Astrocyte of the cerebellum (primary cell): ENCODE measurements around the gene FUOM.

Experiments
- DNase-seq: peaks from one replicate; pipeline ENCODE4 v3.0.0-alpha.2; 2011; ENCODE audit warnings: low read depth
- H3K4me3 ChIP-seq: 2 replicates; pipeline ENCODE4 v1.5.1; 2011; ENCODE audit warnings: mild to moderate bottlenecking, low read depth, low read length, moderate library complexity
- in situ Hi-C: cut with HindIII; loops from 2 replicates; pipeline ENCODE4 v1.10.0; 2017; ENCODE audit warnings: low sequenced_read_pairs
- TF ChIP-seq, protein P1 (sequence below): IDR thresholded peaks from 2 replicates; pipeline ENCODE4 v1.5.1; 2012; ENCODE audit warnings: low read length, low read depth, moderate library complexity, mild to moderate bottlenecking; ENCODE audit errors: missing control alignments

Gene FUOM

DNA sequence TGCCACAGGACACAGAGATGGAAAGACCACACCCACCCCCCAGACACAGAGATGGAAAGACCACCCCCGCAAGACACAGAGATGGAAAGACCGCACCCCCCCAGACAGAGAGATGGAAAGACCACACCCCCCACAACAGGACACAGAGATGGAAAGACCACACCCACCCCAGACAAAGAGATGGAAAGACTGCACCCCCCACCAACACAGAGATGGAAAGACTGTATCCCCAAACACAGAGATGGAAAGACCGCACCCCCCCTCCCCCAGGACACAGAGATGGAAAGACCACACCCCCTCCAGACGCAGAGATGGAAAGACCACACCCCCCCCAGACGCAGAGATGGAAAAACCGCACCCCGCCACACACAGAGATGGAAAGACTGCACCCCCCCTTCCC lies 41.1 kb downstream of the FUOM start:
- no peak for DNase-seq
- in situ Hi-C loops: no loop called here
- TF ChIP-seq, protein P1, sequence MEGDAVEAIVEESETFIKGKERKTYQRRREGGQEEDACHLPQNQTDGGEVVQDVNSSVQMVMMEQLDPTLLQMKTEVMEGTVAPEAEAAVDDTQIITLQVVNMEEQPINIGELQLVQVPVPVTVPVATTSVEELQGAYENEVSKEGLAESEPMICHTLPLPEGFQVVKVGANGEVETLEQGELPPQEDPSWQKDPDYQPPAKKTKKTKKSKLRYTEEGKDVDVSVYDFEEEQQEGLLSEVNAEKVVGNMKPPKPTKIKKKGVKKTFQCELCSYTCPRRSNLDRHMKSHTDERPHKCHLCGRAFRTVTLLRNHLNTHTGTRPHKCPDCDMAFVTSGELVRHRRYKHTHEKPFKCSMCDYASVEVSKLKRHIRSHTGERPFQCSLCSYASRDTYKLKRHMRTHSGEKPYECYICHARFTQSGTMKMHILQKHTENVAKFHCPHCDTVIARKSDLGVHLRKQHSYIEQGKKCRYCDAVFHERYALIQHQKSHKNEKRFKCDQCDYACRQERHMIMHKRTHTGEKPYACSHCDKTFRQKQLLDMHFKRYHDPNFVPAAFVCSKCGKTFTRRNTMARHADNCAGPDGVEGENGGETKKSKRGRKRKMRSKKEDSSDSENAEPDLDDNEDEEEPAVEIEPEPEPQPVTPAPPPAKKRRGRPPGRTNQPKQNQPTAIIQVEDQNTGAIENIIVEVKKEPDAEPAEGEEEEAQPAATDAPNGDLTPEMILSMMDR: no peak
- H3K4me3 ChIP-seq: no peak overlapping the region

DNA sequence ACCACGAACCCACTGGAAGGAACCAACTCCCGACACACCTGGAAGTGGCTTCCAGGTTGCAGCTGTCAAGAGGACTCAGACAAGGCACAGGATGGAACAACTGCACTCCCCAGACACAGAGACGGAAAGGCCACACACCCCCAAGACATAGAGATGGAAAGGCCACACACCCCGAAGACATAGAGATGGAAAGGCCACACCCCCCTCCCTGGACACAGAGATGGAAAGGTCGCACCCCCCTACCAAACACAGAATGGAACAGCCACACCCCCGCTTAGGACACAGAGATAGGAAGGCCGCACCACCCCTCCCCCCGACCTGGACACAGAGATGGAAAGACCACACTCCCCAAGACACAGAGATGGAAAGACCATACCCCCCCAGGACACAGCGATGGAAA lies 41.6 kb downstream of the FUOM start:
- TF ChIP-seq, protein P1: no peak
- no peak for DNase-seq
- no peak overlapping the region for H3K4me3 ChIP-seq
- in situ Hi-C loops: no loop called here

DNA sequence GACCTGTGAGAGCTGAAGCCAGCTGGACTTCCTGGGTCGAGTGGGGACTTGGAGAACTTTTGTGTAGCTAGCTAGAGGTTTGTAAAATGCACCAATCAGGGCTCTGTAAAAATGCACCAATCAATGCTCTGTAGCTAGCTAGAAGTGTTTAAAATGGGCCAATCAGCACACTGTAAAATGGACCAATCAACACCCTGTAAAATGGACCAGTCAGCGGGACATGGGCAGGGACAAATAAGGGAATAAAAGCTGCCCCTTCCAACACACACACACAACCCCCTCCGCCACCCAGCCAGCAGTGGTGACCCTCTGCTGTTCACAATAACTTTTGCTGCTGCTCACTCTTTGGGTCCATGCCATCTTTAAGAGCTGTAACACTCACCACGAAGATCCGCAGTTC lies 42.0 kb downstream of the FUOM start:
- in situ Hi-C loops: no loop called here
- DNase-seq: no peak
- H3K4me3 ChIP-seq: no peak overlapping the region
- TF ChIP-seq, protein P1: no peak

DNA sequence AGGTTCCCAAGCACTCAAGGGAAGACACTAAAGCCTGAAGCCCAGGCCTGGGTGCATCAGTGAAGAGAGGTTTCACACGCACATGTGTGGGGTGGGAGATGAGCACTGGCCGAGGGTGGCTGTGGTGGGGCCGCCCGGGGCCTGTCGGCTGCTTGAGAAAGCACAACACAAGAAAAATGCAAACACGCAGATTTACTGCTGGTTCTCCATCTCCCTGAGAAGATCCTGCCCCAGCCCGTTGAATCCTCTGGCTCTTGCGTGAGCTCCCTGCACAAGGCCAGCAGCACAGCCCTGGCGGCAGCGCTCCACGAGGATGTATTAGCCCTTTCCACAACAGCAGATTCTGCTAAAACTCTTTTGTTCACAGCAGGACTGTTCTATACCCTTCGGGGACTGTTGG lies 42.9 kb downstream of the FUOM start:
- TF ChIP-seq, protein P1: no peak
- in situ Hi-C loops: no loop called here
- no peak overlapping the region for H3K4me3 ChIP-seq
- no peak for DNase-seq

DNA sequence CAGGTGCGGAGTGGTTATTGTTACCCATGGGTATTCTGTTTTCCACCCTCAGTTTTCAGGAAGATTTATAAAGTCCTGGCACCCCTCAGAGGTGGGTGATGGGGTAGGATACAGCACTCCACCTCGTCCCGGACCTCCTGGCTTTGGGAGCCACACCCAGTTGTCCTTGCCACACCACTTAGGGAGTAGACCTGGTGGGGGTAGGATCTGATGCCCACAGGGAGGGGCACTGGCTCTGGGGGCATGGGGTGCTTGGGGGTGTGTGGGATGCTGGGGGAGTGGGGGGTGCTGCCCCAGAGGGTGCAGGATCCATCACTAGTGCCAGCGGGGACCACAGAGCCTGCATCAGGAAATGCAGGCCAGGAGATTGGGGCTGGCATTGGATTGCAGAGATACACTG lies 44.6 kb downstream of the FUOM start:
- TF ChIP-seq, protein P1: no peak
- in situ Hi-C loops: no loop called here
- no peak for DNase-seq
- no peak overlapping the region for H3K4me3 ChIP-seq

DNA sequence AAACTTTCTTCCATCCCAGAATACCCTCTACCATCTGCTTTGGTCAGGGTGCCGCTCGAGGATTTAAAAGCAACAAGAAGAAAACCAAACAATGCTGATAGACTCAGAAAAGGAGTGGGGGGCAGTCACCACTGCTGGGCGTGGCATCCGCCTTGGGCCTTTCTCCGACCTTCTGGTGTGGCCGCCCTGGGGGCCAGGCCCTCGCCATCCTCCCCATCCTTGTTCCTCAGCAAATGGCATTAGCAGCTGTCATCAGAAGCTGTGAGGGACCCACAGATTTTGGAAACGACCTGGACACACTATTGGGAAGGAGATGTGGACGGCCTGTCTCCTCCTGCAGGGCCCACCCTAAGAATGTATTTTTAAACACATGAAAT lies 45.1 kb downstream of the FUOM start:
- TF ChIP-seq, protein P1: no peak
- no peak for DNase-seq
- H3K4me3 ChIP-seq: no peak overlapping the region
- in situ Hi-C loops: no loop called here

DNA sequence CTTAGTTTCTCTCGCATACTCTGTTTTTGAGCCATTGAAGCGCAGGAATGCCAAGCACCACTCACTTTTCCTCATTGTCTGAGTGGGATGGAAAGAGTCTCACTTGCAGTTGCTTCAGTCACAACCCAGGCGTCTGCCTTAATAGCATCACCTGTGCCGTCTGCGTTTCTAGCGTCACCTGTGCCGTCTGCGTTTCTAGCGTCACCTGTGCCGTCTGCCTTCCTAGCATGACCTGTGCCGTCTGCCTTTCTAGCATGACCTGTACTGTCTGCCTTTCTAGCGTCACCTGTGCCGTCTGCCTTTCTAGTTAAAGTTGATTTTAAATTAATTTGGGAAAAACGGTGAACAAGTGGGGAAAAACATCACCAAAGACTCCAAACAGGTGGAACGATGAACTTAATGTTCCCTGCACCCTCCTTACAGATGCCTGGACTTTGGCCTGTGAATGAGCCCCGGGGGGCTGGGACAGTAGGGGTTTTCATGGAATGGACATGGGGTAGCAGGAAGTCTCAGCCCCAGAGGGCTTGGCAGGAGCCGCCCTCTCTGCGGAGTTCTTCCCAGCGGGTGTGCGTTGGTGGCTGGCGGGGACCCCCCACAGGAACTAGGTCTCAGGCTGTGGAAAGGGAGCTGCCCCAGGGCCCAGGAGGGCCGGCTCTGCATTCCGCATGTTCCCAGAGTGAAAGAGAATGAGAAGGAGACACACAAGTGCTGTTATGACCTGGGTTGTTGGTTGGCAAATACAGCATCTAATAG lies 45.6 kb downstream of the FUOM start:
- TF ChIP-seq, protein P1: no peak
- no peak overlapping the region for H3K4me3 ChIP-seq
- in situ Hi-C loops: no loop called here
- DNase-seq: no peak
